Fibroblast of mammary gland (primary cell): ENCODE data around the gene ZAP70.

Source experiments
- DNase-seq: peaks from one replicate; pipeline ENCODE4 v3.0.0-alpha.2; 2010; ENCODE audit warnings: low read depth
- H3K4me3 ChIP-seq: 2 replicates; pipeline ENCODE4 v1.5.1; 2011; ENCODE audit warnings: low read depth, mild to moderate bottlenecking, low read length, moderate library complexity; ENCODE audit not compliant: control insufficient read depth
- TF ChIP-seq, protein P1 (sequence below): conservative IDR thresholded peaks from 2 replicates; pipeline ENCODE4 v1.5.1; 2011; ENCODE audit warnings: low read depth, low read length, inconsistent platforms; ENCODE audit not compliant: control insufficient read depth, insufficient read depth

Gene ZAP70

DNA sequence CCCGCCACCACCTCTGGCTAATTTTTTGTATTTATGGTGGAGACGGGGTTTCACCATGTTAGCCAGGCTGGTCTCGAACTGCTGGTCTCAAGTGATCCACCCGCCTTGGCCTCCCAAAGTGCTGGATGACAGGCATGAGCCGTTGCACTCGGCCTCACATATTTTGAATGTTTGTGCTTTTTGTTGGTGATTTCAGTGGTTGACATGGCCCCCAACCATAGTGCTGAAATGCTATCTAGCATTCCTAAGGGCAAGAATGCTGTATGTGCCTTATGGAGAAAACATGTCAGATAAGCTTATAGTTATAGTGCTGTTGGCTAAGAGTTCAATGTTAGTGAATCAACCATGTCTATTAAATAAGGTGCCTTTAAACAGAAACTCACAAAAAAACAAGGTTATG lies 8.9 kb downstream of the ZAP70 start:
- TF ChIP-seq, protein P1, sequence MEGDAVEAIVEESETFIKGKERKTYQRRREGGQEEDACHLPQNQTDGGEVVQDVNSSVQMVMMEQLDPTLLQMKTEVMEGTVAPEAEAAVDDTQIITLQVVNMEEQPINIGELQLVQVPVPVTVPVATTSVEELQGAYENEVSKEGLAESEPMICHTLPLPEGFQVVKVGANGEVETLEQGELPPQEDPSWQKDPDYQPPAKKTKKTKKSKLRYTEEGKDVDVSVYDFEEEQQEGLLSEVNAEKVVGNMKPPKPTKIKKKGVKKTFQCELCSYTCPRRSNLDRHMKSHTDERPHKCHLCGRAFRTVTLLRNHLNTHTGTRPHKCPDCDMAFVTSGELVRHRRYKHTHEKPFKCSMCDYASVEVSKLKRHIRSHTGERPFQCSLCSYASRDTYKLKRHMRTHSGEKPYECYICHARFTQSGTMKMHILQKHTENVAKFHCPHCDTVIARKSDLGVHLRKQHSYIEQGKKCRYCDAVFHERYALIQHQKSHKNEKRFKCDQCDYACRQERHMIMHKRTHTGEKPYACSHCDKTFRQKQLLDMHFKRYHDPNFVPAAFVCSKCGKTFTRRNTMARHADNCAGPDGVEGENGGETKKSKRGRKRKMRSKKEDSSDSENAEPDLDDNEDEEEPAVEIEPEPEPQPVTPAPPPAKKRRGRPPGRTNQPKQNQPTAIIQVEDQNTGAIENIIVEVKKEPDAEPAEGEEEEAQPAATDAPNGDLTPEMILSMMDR = no peak
- H3K4me3 ChIP-seq = no peak overlapping the region
- no peak for DNase-seq

DNA sequence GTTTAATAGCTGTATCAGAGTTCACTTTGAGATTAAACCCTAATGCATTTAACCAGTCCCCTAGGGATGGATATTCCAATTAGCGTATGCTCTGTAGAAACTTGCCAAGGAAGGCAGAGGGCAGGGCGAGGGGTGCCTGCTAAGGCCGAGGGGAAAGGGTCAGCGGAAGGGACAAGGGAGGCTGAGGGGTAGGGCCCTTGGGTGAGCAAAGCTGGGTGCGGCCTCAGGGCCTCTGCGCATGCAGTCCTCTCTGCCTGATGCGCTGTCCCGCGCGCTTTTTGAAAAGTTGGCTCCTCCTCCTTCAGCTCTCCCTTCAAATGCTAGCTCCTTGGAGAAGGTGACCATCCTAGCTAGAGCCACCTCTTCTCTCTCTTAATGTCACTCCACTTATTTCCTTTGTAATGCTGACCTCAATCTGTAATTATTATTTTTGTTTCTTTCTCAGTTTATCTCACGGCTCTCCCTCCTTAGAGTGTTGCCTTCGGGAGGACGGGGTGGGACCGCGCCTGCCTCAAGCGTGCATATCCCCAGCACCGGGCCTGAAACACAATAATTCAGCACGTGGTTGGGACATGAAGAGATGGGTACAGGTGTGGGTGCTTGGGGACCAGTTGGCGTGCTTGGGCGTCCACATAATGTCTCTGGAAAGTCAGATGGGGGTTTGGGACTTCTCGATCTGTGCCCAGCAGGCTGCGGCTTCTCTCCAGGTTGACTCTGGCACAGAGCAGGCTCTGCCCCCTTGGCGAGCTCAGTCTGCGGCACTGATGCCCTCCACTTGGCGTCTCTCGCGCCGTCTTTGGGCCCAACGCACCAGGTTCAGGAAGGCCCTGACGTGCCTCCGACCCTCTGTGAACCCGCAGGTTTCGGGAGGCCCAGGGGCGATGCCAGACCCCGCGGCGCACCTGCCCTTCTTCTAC lies 10.0 kb downstream of the ZAP70 start:
- TF ChIP-seq, protein P1 = no peak
- DNase-seq = no peak
- H3K4me3 ChIP-seq = no peak overlapping the region

DNA sequence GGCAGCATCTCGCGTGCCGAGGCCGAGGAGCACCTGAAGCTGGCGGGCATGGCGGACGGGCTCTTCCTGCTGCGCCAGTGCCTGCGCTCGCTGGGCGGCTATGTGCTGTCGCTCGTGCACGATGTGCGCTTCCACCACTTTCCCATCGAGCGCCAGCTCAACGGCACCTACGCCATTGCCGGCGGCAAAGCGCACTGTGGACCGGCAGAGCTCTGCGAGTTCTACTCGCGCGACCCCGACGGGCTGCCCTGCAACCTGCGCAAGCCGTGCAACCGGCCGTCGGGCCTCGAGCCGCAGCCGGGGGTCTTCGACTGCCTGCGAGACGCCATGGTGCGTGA lies 10.7 kb downstream of the ZAP70 start:
- TF ChIP-seq, protein P1 = no peak
- DNase-seq = no peak
- H3K4me3 ChIP-seq = no peak overlapping the region

DNA sequence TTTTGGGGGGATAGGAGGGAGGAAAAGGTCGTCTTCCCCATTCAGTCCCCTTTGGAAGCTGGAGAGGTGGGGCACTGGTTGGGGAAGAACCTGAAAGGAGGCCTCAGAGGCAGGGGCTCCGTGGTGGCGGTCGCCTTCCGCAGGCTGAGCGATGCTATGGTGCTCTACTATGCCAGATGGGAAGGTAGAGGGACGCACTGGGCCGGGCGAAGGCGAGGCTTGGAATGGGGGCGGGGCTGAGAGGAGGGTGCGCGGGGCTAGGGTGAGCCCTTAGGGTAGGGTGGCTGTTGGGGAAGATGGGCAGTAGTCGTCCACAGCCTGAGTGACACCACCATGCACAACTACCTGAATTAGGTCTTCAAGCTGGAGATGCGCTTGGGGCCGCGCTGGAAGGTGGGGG lies 11.1 kb downstream of the ZAP70 start:
- TF ChIP-seq, protein P1 = no peak
- no peak for DNase-seq
- H3K4me3 ChIP-seq = no peak overlapping the region

DNA sequence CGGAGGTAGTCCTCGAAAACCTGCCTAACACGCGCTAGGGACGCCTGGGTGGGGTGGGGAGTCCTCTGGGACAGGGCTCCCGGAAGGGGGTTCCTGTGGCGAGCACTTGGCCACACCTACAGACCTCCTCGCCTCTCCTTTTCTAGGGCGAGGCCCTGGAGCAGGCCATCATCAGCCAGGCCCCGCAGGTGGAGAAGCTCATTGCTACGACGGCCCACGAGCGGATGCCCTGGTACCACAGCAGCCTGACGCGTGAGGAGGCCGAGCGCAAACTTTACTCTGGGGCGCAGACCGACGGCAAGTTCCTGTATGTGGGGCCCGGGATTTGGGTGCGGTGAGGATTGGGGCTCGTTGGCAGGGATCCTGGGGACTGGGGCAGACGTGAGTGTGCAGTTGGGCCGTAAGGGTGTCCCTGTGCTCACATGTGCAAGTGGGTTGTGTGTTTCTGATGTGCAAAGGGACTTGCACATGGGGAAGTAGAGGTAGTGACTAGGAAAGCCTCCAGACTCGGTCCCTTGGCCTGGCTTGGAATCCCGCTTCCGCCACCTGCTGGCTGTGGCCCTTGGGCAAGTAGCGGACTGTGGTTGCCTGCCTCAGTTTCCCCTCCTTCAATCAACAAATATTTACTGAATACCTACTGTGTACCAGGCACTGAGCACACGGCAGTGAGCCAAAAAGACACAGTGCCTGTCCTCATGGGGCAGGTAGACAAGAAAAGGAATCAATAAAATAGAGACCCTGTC lies 11.7 kb downstream of the ZAP70 start:
- no peak for DNase-seq
- TF ChIP-seq, protein P1 = no peak
- no peak overlapping the region for H3K4me3 ChIP-seq

DNA sequence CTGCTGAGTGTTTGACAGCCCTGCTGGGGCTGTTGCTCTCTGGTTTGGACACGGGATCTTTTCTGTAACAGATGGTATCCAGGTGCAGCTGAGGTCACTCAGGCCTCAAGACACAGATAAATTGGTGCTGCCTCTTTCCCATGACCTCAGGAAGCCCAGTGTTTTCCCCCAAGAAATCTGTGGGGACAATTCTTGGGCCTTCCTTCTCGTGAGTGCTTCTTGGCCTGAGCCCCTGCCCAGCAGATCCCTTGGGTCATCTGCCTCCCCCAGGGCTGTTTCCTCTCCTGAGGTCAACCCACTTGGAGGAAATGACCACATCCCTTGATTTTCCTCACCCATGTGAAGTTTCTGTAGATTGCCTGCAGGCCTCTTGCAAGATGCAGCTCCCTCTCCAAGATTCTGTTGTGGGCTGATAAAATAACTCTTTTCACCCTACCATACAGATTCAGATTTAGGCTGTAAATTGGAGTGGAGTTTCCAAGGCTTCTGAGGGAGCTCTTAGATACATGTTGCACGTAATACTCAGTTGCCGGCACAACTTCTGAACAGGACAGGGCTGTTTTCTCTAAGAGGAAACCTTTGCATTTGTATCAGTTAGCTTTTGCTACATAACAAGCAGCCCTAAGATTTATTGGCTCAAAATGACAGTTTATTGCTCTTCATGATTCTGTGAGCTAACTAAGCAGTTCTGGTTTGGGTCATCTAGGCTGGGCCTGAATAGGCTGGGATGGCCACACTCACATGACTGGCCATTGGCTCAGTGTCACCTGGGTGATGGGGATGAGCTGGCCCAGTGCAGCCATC lies 13.1 kb downstream of the ZAP70 start:
- DNase-seq = peak; percentile 62
- no peak overlapping the region for H3K4me3 ChIP-seq
- TF ChIP-seq, protein P1 = no peak
